BJ (cell line): ENCODE results near the gene MALRD1. TPM values are rescaled to one million over a fixed set of nuclear protein-coding genes. Genes with fewer than 3 reads are reported as not detected.

Source experiments
- CTCF ChIA-PET: fragments of 350-600 bp; formaldehyde crosslinking; extraction: SDS; loops from one replicate; lab custom pipeline; 2021; ENCODE audit warnings: antibody characterized with exemption, inconsistent platforms; lab: Yijun Ruan, JAX
- POLR2A ChIA-PET: fragments of 300-600 bp; sonication (Branson Sonifier 250); formaldehyde crosslinking; extraction: SDS; loops from one replicate; lab custom pipeline; 2021; ENCODE audit warnings: antibody characterized with exemption; lab: Charles Lee
- DNase-seq: peaks from one replicate; pipeline ENCODE4 v3.0.0-alpha.2; 2011; ENCODE audit warnings: low read depth
- H3K27me3 ChIP-seq: 2 replicates; pipeline ENCODE4 v1.6.0; 2011; ENCODE audit warnings: low read length; ENCODE audit not compliant: control insufficient read depth, insufficient read depth
- H3K36me3 ChIP-seq: 2 replicates; pipeline ENCODE4 v1.5.1; 2011; ENCODE audit warnings: low read length; ENCODE audit not compliant: control insufficient read depth, insufficient read depth
- H3K4me3 ChIP-seq: 2 replicates; pipeline ENCODE4 v1.5.1; 2011; ENCODE audit warnings: low read depth, mild to moderate bottlenecking, control low read depth, low read length
- CTCF ChIP-seq: IDR thresholded peaks from 2 replicates; pipeline ENCODE4 v1.5.1; 2011; ENCODE audit warnings: low read depth, mild to moderate bottlenecking, control low read depth, inconsistent platforms, low read length, moderate library complexity; ENCODE audit not compliant: insufficient read depth
- polyA plus RNA-seq: library from polyadenylated mRNA; depleted of rRNA; stranded (reverse); fragments of >200 nt; gene quantifications from 2 replicates; pipeline ENCODE4 v1.2.3, GENCODE V29; 2011

The MALRD1 gene
- polyA plus RNA-seq, 1 experiment: not detected

GRCh38 chr10:19570120-19570519 lies 521.5 kb downstream of the MALRD1 start:
- POLR2A ChIA-PET: no interaction called here
- Histone ChIP-seq H3K36me3 (no peaks in the 10 kb centered on the region), H3K27me3 (no peaks in the 10 kb centered on the region), H3K4me3 (no peak overlapping the region)
- DNase-seq: no peak
- CTCF ChIA-PET: no interaction called here
- no peak for TF ChIP-seq CTCF

GRCh38 chr10:19570991-19571390 lies 522.4 kb downstream of the MALRD1 start:
- no peak for TF ChIP-seq CTCF
- no peaks in the 10 kb centered on the region for H3K36me3 ChIP-seq
- no peak overlapping the region for H3K4me3 ChIP-seq
- ChIA-PET CTCF (no interaction called here), POLR2A (no interaction called here)
- H3K27me3 ChIP-seq: no peaks in the 10 kb centered on the region
- DNase-seq: no peak

- CTCF ChIA-PET: no interaction called here
- POLR2A ChIA-PET: no interaction called here
- H3K4me3 ChIP-seq: no peak overlapping the region
- no peak for DNase-seq
- H3K27me3 ChIP-seq: no peaks in the 10 kb centered on the region
- TF ChIP-seq CTCF: no peak
- no peaks in the 10 kb centered on the region for H3K36me3 ChIP-seq
These were observed 523.5 kb downstream of the MALRD1 start for GRCh38 chr10:19572056-19572455.

- ChIA-PET POLR2A (no interaction called here), CTCF (no interaction called here)
- TF ChIP-seq CTCF: no peak
- Histone ChIP-seq H3K27me3 (no peaks in the 10 kb centered on the region), H3K4me3 (no peak overlapping the region), H3K36me3 (no peaks in the 10 kb centered on the region)
- no peak for DNase-seq
These were observed 528.0 kb downstream of the MALRD1 start for GRCh38 chr10:19576576-19576975.

- no peaks in the 10 kb centered on the region for H3K27me3 ChIP-seq
- TF ChIP-seq CTCF: no peak
These were observed 528.8 kb downstream of the MALRD1 start for GRCh38 chr10:19577381-19577780.

More at GRCh38 chr10:19577381-19577780, 528.8 kb downstream of the MALRD1 start:
- ChIA-PET CTCF (no interaction called here), POLR2A (no interaction called here)
- Histone ChIP-seq H3K4me3 (no peak overlapping the region), H3K36me3 (no peaks in the 10 kb centered on the region)
- DNase-seq: no peak
